Fibroblast of lung (primary cell): Measurements from ENCODE around the gene RTF1. TPM values are rescaled to one million over a fixed set of nuclear protein-coding genes. Genes with fewer than 3 reads are reported as not detected.

Source experiments
- DNase-seq, 2 donors: peaks; one replicate each; pipeline versions ENCODE4 v3.0.0 to v3.0.0-alpha.2; 2010; ENCODE audit warnings: low read depth in 2 of 2
- H2AFZ ChIP-seq: 2 replicates; pipeline ENCODE4 v1.5.1; 2012; ENCODE audit warnings: low read length, control low read depth, inconsistent platforms
- H3K27ac ChIP-seq: 2 replicates; pipeline ENCODE4 v1.5.1; 2011; ENCODE audit warnings: low read length, control low read depth; ENCODE audit not compliant: insufficient read depth
- H3K27me3 ChIP-seq: 2 replicates; pipeline ENCODE4 v1.5.1; 2011; ENCODE audit warnings: mild to moderate bottlenecking, low read length; ENCODE audit not compliant: control insufficient read depth, insufficient read depth
- H3K36me3 ChIP-seq: 2 replicates; pipeline ENCODE4 v1.5.1; 2011; ENCODE audit warnings: low read length; ENCODE audit not compliant: control insufficient read depth, insufficient read depth
- H3K4me1 ChIP-seq: 2 replicates; pipeline ENCODE4 v1.5.1; 2011; ENCODE audit warnings: low read length; ENCODE audit not compliant: control insufficient read depth, insufficient read depth; ENCODE audit errors: extremely low read depth
- H3K4me2 ChIP-seq: 2 replicates; pipeline ENCODE4 v1.5.1; 2011; ENCODE audit warnings: low read length, control low read depth; ENCODE audit not compliant: insufficient read depth; ENCODE audit errors: extremely low read depth
- H3K4me3 ChIP-seq, 4 experiments: fragments of 200-600 bp in 1 of 4; sonication (generic) in 1 of 4; replicated peaks in 1 of 4; 2 replicates each; pipeline ENCODE4 v1.5.1; 2011 to 2016; ENCODE audit warnings: low read length in 4 of 4, low read depth in 3 of 4, mild to moderate bottlenecking in 3 of 4, control low read depth in 2 of 4, inconsistent platforms in 1 of 4, mixed read lengths in 1 of 4; ENCODE audit not compliant: insufficient read depth in 1 of 4; ENCODE audit errors: control extremely low read depth in 1 of 4
- H3K79me2 ChIP-seq: 2 replicates; pipeline ENCODE4 v1.5.1; 2012; ENCODE audit warnings: mild to moderate bottlenecking, low read length, inconsistent platforms; ENCODE audit not compliant: control insufficient read depth, insufficient read depth
- H3K9ac ChIP-seq: 2 replicates; pipeline ENCODE4 v1.5.1; 2011; ENCODE audit warnings: mild to moderate bottlenecking, low read length, control low read depth; ENCODE audit not compliant: insufficient read depth
- H3K9me3 ChIP-seq: 2 replicates; pipeline ENCODE4 v1.5.1; 2012; ENCODE audit warnings: low read depth, low read length; ENCODE audit not compliant: control insufficient read depth, insufficient read depth
- H4K20me1 ChIP-seq: 2 replicates; pipeline ENCODE4 v1.5.1; 2011; ENCODE audit warnings: low read length; ENCODE audit not compliant: control insufficient read depth, insufficient read depth; ENCODE audit errors: extremely low read depth
- EZH2 ChIP-seq: IDR thresholded peaks from 2 replicates; pipeline ENCODE4 v1.5.1; 2012; ENCODE audit warnings: low read length, control low read depth, mild to moderate bottlenecking; ENCODE audit errors: missing control alignments
- polyA plus RNA-seq, 2 donors: library from polyadenylated mRNA; depleted of rRNA in 1 of 2; stranded (reverse) in 1 of 2; unstranded in 1 of 2; fragments of >200 nt; gene quantifications; 2 replicates each; pipeline ENCODE4 v1.2.1, GENCODE V29; 2011 to 2012; ENCODE audit warnings: missing spikeins in 1 of 2
- total RNA-seq: library from RNA; depleted of rRNA; stranded (reverse); fragments of >200 nt; gene quantifications from 2 replicates; pipeline ENCODE4 v1.2.1, GENCODE V29; 2014
- TF ChIP-seq, protein P1 (sequence below), 2 donors: IDR thresholded peaks in 1 of 2; conservative IDR thresholded peaks in 1 of 2; 1 replicate in 1 of 2; 2 replicates in 1 of 2; pipeline ENCODE4 v1.5.1; 2011 to 2012; ENCODE audit warnings: low read length in 2 of 2, control low read depth in 1 of 2, inconsistent platforms in 1 of 2, low read depth in 1 of 2, mild to moderate bottlenecking in 1 of 2

Gene RTF1
- total and polyA plus RNA-seq, 2 donors (not counting 1 experiment from before 2014, with no cell fraction given), result 16.0 to 38.9 TPM

DNA sequence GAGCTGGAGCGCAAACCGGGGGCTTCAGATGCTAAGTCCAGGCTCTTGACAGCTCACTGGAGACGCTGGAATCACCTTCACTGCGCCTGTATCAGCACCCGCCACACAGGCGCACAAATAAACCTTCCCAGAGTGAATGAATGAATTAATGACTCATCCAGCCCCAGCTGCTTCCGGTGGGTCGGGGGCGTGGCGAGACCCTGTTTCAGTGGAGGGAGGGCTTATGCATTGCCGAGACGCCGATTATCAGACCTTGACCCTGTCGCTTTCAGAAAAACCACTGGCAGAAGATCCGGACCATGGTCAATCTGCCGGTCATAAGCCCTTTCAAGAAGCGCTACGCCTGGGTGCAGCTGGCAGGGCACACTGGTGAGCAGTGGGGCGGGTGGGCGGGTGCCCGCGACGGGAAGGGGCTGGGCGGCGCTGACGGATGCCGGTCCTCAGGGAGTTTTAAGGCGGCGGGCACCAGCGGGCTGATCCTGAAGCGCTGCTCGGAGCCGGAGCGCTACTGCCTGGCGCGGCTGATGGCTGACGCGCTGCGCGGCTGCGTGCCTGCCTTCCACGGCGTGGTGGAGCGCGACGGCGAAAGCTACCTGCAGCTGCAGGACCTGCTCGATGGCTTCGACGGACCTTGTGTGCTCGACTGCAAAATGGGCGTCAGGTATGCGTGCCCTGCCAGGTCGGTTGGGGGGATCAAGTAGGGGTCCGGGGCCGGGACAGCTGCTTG is 84.5 kb downstream of the RTF1 start:
- peak; percentile 38 for TF ChIP-seq EZH2
- TF ChIP-seq, protein P1, sequence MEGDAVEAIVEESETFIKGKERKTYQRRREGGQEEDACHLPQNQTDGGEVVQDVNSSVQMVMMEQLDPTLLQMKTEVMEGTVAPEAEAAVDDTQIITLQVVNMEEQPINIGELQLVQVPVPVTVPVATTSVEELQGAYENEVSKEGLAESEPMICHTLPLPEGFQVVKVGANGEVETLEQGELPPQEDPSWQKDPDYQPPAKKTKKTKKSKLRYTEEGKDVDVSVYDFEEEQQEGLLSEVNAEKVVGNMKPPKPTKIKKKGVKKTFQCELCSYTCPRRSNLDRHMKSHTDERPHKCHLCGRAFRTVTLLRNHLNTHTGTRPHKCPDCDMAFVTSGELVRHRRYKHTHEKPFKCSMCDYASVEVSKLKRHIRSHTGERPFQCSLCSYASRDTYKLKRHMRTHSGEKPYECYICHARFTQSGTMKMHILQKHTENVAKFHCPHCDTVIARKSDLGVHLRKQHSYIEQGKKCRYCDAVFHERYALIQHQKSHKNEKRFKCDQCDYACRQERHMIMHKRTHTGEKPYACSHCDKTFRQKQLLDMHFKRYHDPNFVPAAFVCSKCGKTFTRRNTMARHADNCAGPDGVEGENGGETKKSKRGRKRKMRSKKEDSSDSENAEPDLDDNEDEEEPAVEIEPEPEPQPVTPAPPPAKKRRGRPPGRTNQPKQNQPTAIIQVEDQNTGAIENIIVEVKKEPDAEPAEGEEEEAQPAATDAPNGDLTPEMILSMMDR (conservative IDR thresholded peaks at IDR 0.05 in 1 of 2, IDR thresholded peaks at IDR 0.05 in 1 of 2; ENCODE audit: low read depth in 1 of 2, low read length in 2 of 2), result no peak
- peaks cover 8% of the 10 kb centered on the region for H3K27me3 ChIP-seq
- H3K9ac ChIP-seq, result no peak overlapping the region
- H3K4me2 ChIP-seq, result peak overlapping the region; percentile 33
- H3K79me2 ChIP-seq, result no peaks in the 10 kb centered on the region
- H3K36me3 ChIP-seq, result no peaks in the 10 kb centered on the region
- H3K4me1 ChIP-seq, result no peaks in the 10 kb centered on the region
- H3K9me3 ChIP-seq, result no peaks in the 10 kb centered on the region
- no peaks in the 10 kb centered on the region for H4K20me1 ChIP-seq
- no peak overlapping the region for H2AFZ ChIP-seq
- H3K27ac ChIP-seq, result no peak overlapping the region
- peak overlapping the region in 1 of 4 experiments; percentile 20 for H3K4me3 ChIP-seq
- DNase-seq, result peak; percentile 37 to 45

DNA sequence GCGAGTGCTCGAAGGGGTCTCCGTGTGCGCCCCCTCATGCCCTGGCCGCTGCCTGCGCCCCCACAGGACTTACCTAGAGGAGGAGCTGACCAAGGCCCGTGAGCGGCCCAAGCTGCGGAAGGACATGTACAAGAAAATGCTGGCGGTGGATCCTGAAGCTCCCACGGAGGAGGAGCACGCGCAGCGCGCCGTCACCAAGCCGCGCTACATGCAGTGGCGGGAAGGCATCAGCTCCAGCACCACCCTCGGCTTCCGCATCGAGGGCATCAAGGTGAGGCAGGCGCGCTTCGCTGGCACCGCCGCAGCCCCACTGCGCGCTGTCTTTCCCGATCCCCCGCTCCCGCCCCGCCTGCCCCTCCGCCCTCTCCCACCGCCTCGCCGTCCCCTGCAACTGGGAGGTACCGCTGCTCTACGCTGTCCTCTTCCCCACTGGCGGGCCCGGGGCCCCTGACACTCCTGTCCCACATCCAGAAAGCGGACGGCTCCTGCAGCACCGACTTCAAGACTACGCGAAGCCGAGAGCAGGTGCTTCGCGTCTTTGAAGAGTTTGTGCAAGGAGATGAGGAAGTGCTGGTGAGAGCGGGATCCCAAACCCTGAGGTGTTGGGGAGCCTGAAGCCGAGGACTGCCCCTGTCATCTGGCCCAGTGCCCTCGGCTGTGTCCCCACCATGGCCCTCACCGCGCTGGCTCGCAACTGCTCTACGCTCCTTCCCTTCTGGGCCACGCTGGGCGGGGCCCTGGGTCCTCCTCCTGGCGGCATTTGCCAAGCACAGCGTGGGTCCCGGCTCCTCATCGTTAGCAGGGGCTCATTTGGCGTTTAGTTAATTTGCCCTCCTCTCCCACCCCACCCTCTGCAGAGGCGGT is 85.3 kb downstream of the RTF1 start:
- Histone ChIP-seq H3K9ac (no peak overlapping the region), H3K79me2 (no peaks in the 10 kb centered on the region), H3K9me3 (no peaks in the 10 kb centered on the region), H3K36me3 (no peaks in the 10 kb centered on the region), H3K4me3 (peak overlapping the region in 1 of 4 experiments; percentile 20), H3K27ac (no peak overlapping the region), H3K27me3 (peaks cover 8% of the 10 kb centered on the region), H3K4me2 (peak overlapping the region; percentile 44), H2AFZ (no peak overlapping the region), H4K20me1 (no peaks in the 10 kb centered on the region), H3K4me1 (no peaks in the 10 kb centered on the region)
- peak; percentile 89 for TF ChIP-seq EZH2
- TF ChIP-seq, protein P1 (conservative IDR thresholded peaks at IDR 0.05 in 1 of 2, IDR thresholded peaks at IDR 0.05 in 1 of 2; ENCODE audit: low read depth in 1 of 2, low read length in 2 of 2), result no peak
- DNase-seq, result no peak
